GM12878 (cell line): ENCODE measurements around the gene PIEZO2. TPM values are rescaled to one million over a fixed set of nuclear protein-coding genes. Genes with fewer than 3 reads are reported as not detected.

Experiments
- ATAC-seq: fragments of 200-7000 bp; cut with Tn5 transposase; 3 replicates; pipeline ENCODE4 v1.9.1; 2020; ENCODE audit warnings: mild to moderate bottlenecking, moderate library complexity
- BruUV-seq: library from RNA; stranded (reverse); fragments of 400-500 nt; replicated peaks from 2 replicates; lab custom pipeline; 2021; lab: Mats Ljungman, UMichigan
- CTCF ChIA-PET: fragments of 300-600 bp; sonication (Branson Sonifier 250); formaldehyde crosslinking; extraction: SDS; loops from one replicate; lab custom pipeline; 2021; ENCODE audit warnings: inconsistent platforms; lab: Yijun Ruan, JAX
- POLR2A ChIA-PET: fragments of 350-600 bp; formaldehyde crosslinking; extraction: SDS; loops from one replicate; lab custom pipeline; 2021; ENCODE audit warnings: inconsistent platforms; lab: Charles Lee
- RAD21 ChIA-PET: fragments of 300-600 bp; sonication (Branson Sonifier 250); formaldehyde crosslinking; loops from one replicate; lab custom pipeline; 2023; ENCODE audit warnings: antibody characterized with exemption; ENCODE audit not compliant: unreplicated experiment; lab: Charles Lee
- SMC1A ChIA-PET: fragments of 300-600 bp; sonication (Branson Sonifier 250); formaldehyde crosslinking; loops from one replicate; lab custom pipeline; 2023; ENCODE audit not compliant: unreplicated experiment, uncharacterized antibody; lab: Charles Lee
- DNase-seq: peaks from one replicate; pipeline ENCODE4 v3.0.0-alpha.2; 2011; ENCODE audit warnings: low read depth, low spot score
- FAIRE-seq: peaks from 3 replicates; lab custom pipeline; 2011; peaks lifted over from hg19 to GRCh38; lab: Jason Lieb, UNC
- H2AFZ ChIP-seq: 2 replicates; pipeline ENCODE4 v1.6.0; 2011; ENCODE audit warnings: low read depth, low read length, control low read depth; ENCODE audit not compliant: control insufficient read depth
- H3K27ac ChIP-seq: 2 replicates; pipeline ENCODE4 v1.5.1; 2011; ENCODE audit warnings: control low read depth; ENCODE audit not compliant: control insufficient read depth, insufficient read depth
- H3K27me3 ChIP-seq, 2 experiments: replicated peaks in 1 of 2; 2 replicates each; pipeline versions ENCODE4 v1.6.0 to v1.6.1; 2011; ENCODE audit warnings: low read length in 1 of 2; ENCODE audit not compliant: control insufficient read depth in 2 of 2, insufficient read depth in 2 of 2
- H3K36me3 ChIP-seq, 2 experiments: 2 replicates each; pipeline ENCODE4 v1.5.1; 2011; ENCODE audit warnings: low read length in 1 of 2; ENCODE audit not compliant: control insufficient read depth in 2 of 2, insufficient read depth in 2 of 2
- H3K4me1 ChIP-seq: 2 replicates; pipeline ENCODE4 v1.6.1; 2011; ENCODE audit warnings: mild to moderate bottlenecking, low read length, moderate library complexity, mixed read lengths; ENCODE audit not compliant: control insufficient read depth, insufficient read depth
- H3K4me2 ChIP-seq: 2 replicates; pipeline ENCODE4 v1.6.0; 2011; ENCODE audit warnings: control low read depth; ENCODE audit not compliant: control insufficient read depth, insufficient read depth
- H3K4me3 ChIP-seq: fragments of 200-600 bp; sonication (generic); 2 replicates; pipeline ENCODE4 v1.5.1; 2016
- H3K79me2 ChIP-seq: 2 replicates; pipeline ENCODE4 v1.6.0; 2011; ENCODE audit warnings: low read length; ENCODE audit not compliant: control insufficient read depth, insufficient read depth
- H3K9ac ChIP-seq: 2 replicates; pipeline ENCODE4 v1.8.0; 2011; ENCODE audit warnings: low read length, control low read depth, mixed read lengths; ENCODE audit not compliant: control insufficient read depth, insufficient read depth
- H3K9me3 ChIP-seq: replicated peaks from 3 replicates; pipeline ENCODE4 v1.5.1; 2011; ENCODE audit warnings: mild to moderate bottlenecking, low read length; ENCODE audit not compliant: control insufficient read depth, insufficient read depth
- H4K20me1 ChIP-seq: 2 replicates; pipeline ENCODE4 v1.6.0; 2011; ENCODE audit not compliant: control insufficient read depth, insufficient read depth
- CBFB ChIP-seq: IDR thresholded peaks from 2 replicates; pipeline ENCODE4 v1.6.1; 2016; ENCODE audit warnings: antibody characterized with exemption, low read depth
- CHD4 ChIP-seq: fragments of 200-600 bp; sonication (generic); IDR thresholded peaks from 2 replicates; pipeline ENCODE4 v1.6.1; 2016; ENCODE audit warnings: mild to moderate bottlenecking
- CREM ChIP-seq: IDR thresholded peaks from 2 replicates; pipeline ENCODE4 v1.6.1; 2014; ENCODE audit warnings: antibody characterized with exemption, low read depth
- FOXK2 ChIP-seq: fragments of 450-650 bp; IDR thresholded peaks from 2 replicates; pipeline ENCODE4 v1.6.1; 2017; ENCODE audit warnings: mild to moderate bottlenecking, moderate library complexity
- NR2F1 ChIP-seq: fragments of 450-650 bp; conservative IDR thresholded peaks from 2 replicates; pipeline ENCODE4 v1.6.1; 2017; ENCODE audit warnings: mild to moderate bottlenecking
- SMAD5 ChIP-seq: IDR thresholded peaks from 2 replicates; pipeline ENCODE4 v1.6.1; 2016; ENCODE audit warnings: antibody characterized with exemption, low read depth
- ZNF384 ChIP-seq: IDR thresholded peaks from 2 replicates; pipeline ENCODE4 v1.6.1; 2012; ENCODE audit warnings: low read depth, mild to moderate bottlenecking, low read length, improper control_type of control experiment, borderline replicate concordance
- ZZZ3 ChIP-seq: IDR thresholded peaks from 2 replicates; pipeline ENCODE4 v1.6.1; 2011; ENCODE audit warnings: low read depth; ENCODE audit not compliant: control insufficient read depth, insufficient read length
- WGBS: methylation state at CpG from one replicate; pipeline ENCODE4 v1.1.6; 2016; ENCODE audit warnings: low lambda C conversion rate; ENCODE audit not compliant: insufficient replicate concordance, insufficient coverage; ENCODE audit errors: missing lambda C conversion rate; 5-methylcytosine and 5-hydroxymethylcytosine counted together
- in situ Hi-C: fragments of 300-500 bp; cut with MboI; formaldehyde crosslinking; loops from 9 replicates; pipeline ENCODE4 v1.14.3; 2018; ENCODE audit warnings: mixed read lengths
- intact Hi-C: fragments of 100-400 bp; cut with micrococcal nuclease; formaldehyde crosslinking; loops from one replicate; pipeline ENCODE4 v1.14.2; 2022; ENCODE audit not compliant: unreplicated experiment
- polyA plus RNA-seq, 11 experiments: library from polyadenylated mRNA; depleted of rRNA in 4 of 11; unstranded in 6 of 11; stranded (reverse) in 5 of 11; fragments of >200 nt; fragmentation: Nextera tagmentation in 4 of 11; fragmentation: Illumina TruSeq in 1 of 11; extraction: Ambion mirVana in 4 of 11; extraction: Trizol in 1 of 11; gene quantifications; 1 replicate in 1 of 11; 2 replicates in 10 of 11; pipeline versions ENCODE4 v1.2.1 to v1.2.3, GENCODE V29; 2011 to 2016; ENCODE audit warnings: inconsistent platforms in 2 of 11, missing spikeins in 2 of 11, low read depth in 1 of 11
- total RNA-seq, 4 experiments: library from RNA; depleted of rRNA in 3 of 4; stranded (reverse); fragments of >200 nt in 3 of 4; fragmentation: Illumina TruSeq in 1 of 4; extraction: Trizol in 1 of 4; gene quantifications; 2 replicates each; pipeline versions ENCODE4 v1.2.1 to v1.2.3, GENCODE V29; 2013 to 2021
- TF ChIP-seq, protein P1 (sequence below): IDR thresholded peaks from 2 replicates; pipeline ENCODE4 v1.6.1; 2011; ENCODE audit warnings: low read depth, low read length, improper control_type of control experiment, borderline replicate concordance
- TF ChIP-seq, protein P2 (sequence below): fragments of 450-650 bp; formaldehyde crosslinking; IDR thresholded peaks from 2 replicates; pipeline ENCODE4 v1.4.0; 2022; ENCODE audit warnings: mild to moderate bottlenecking, moderate library complexity

The PIEZO2 gene
- total and polyA plus RNA-seq, 10 of the 15 experiments (the other 5 are each of a cell fraction or from before 2014, with no cell fraction given) = 6.7 to 42.3 (median 27.4) TPM

DNA sequence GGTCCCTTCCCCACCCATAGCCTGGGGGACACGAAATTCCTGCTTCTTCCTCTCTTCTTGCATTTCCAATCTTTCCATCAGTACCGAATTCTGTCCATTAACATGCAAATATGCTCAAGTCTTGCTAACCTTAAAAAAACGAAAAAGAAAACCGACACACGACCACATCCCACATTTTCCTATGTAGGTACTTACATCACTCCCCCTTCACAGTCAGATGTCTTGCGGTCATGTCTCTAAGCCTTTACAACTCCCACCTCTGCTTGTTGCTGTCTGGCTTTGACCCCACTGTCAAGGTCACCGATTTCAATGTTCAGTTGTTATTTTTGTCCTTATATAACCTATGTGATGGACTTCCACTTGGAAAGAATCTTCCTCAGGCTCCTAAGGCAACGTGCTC, 404.1 kb downstream of the PIEZO2 start:
- no peak for ATAC-seq
- CTCF ChIA-PET = no interaction called here
- no peaks in the 10 kb centered on the region for H4K20me1 ChIP-seq

More for the DNA sequence above, 404.1 kb downstream of the PIEZO2 start:
- no peaks in the 10 kb centered on the region for H3K9me3 ChIP-seq
- no TSS peak for BruUV-seq
- H3K27ac ChIP-seq = no peak overlapping the region
- no peak for FAIRE-seq
- in situ Hi-C loops (no loop called here), intact Hi-C loops (no loop called here)
- TF ChIP-seq CHD4 (no peak), SMAD5 (no peak), ZNF384 (no peak), CBFB (no peak), NR2F1 (no peak), CREM (no peak), ZZZ3 (no peak), FOXK2 (no peak)
- TF ChIP-seq, protein P1, sequence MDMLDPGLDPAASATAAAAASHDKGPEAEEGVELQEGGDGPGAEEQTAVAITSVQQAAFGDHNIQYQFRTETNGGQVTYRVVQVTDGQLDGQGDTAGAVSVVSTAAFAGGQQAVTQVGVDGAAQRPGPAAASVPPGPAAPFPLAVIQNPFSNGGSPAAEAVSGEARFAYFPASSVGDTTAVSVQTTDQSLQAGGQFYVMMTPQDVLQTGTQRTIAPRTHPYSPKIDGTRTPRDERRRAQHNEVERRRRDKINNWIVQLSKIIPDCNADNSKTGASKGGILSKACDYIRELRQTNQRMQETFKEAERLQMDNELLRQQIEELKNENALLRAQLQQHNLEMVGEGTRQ = no peak
- TF ChIP-seq, protein P2, sequence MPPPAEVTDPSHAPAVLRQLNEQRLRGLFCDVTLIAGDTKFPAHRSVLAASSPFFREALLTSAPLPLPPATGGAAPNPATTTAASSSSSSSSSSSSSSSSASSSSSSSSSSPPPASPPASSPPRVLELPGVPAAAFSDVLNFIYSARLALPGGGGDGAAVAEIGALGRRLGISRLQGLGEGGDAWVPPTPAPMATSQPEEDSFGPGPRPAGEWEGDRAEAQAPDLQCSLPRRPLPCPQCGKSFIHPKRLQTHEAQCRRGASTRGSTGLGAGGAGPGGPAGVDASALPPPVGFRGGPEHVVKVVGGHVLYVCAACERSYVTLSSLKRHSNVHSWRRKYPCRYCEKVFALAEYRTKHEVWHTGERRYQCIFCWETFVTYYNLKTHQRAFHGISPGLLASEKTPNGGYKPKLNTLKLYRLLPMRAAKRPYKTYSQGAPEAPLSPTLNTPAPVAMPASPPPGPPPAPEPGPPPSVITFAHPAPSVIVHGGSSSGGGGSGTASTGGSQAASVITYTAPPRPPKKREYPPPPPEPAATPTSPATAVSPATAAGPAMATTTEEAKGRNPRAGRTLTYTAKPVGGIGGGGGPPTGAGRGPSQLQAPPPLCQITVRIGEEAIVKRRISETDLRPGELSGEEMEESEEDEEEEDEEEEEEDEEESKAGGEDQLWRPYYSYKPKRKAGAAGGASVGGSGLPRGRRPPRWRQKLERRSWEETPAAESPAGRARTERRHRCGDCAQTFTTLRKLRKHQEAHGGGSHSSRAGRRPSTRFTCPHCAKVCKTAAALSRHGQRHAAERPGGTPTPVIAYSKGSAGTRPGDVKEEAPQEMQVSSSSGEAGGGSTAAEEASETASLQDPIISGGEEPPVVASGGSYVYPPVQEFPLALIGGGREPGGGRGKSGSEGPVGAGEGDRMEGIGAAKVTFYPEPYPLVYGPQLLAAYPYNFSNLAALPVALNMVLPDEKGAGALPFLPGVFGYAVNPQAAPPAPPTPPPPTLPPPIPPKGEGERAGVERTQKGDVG = no peak
- SMC1A ChIA-PET = interaction anchor here (1.2 kb wide), 1 partner anchor 12 kb away, joined by 4 read pairs; no protein-coding TSS in a partner anchor
- no peak for DNase-seq
- no peak overlapping the region for H3K4me2 ChIP-seq
- H3K9ac ChIP-seq = no peak overlapping the region
- no peaks in the 10 kb centered on the region for H3K4me1 ChIP-seq
- no peak overlapping the region for H3K4me3 ChIP-seq
- H3K79me2 ChIP-seq = no peaks in the 10 kb centered on the region
- H2AFZ ChIP-seq = no peak overlapping the region
- RAD21 ChIA-PET = no interaction called here
- peaks cover 0 to 14% of the 10 kb centered on the region in 2 experiments; a peak in 3 of 4 replicates for H3K36me3 ChIP-seq
- H3K27me3 ChIP-seq = no peaks in the 10 kb centered on the region
- POLR2A ChIA-PET = no interaction called here
- 22% methylated on average over 8 of the region's 8 CpGs for WGBS
